OCI-LY7 (cell line): ENCODE data around the gene ANKRD13D. TPM values are rescaled to one million over a fixed set of nuclear protein-coding genes. Genes with fewer than 3 reads are reported as not detected.

Experiments used
- BruUV-seq: library from RNA; stranded (reverse); fragments of 400-500 nt; replicated peaks from 2 replicates; lab custom pipeline; 2021; lab: Mats Ljungman, UMichigan
- CTCF ChIA-PET: fragments of 300-600 bp; sonication (Branson Sonifier 250); formaldehyde crosslinking; loops from one replicate; lab custom pipeline; 2022; ENCODE audit warnings: antibody characterized with exemption; ENCODE audit not compliant: unreplicated experiment; lab: Charles Lee
- POLR2A ChIA-PET: fragments of 300-600 bp; sonication (Branson Sonifier 250); formaldehyde crosslinking; loops from one replicate; lab custom pipeline; 2022; ENCODE audit warnings: antibody characterized with exemption; lab: Charles Lee
- DNase-seq: peaks from one replicate; pipeline ENCODE4 v3.0.0-alpha.2; 2015; ENCODE audit warnings: low spot score
- H2AFZ ChIP-seq: fragments of 200-600 bp; sonication (generic), shearing (Covaris generic); 2 replicates; pipeline ENCODE4 v1.6.1; 2014; ENCODE audit warnings: mild to moderate bottlenecking, antibody characterized with exemption, low read length, moderate library complexity
- H3K27ac ChIP-seq: fragments of 200-600 bp; sonication (generic); 2 replicates; pipeline ENCODE4 v1.5.1; 2014; ENCODE audit warnings: mixed run types, low read depth, mild to moderate bottlenecking, moderate library complexity, low read length, inconsistent platforms; ENCODE audit not compliant: poor library complexity, severe bottlenecking
- H3K36me3 ChIP-seq: fragments of 200-600 bp; sonication (generic); 2 replicates; pipeline ENCODE4 v1.6.1; 2014; ENCODE audit warnings: mild to moderate bottlenecking, antibody characterized with exemption, low read length, moderate library complexity, mixed read lengths; ENCODE audit not compliant: insufficient read depth
- H3K4me1 ChIP-seq: fragments of 200-600 bp; sonication (generic); 2 replicates; pipeline ENCODE4 v1.5.1; 2014; ENCODE audit warnings: mild to moderate bottlenecking, low read length; ENCODE audit not compliant: insufficient read depth, poor library complexity, severe bottlenecking
- H3K4me2 ChIP-seq: fragments of 200-600 bp; sonication (generic); 2 replicates; pipeline ENCODE4 v1.6.1; 2014; ENCODE audit warnings: mild to moderate bottlenecking, low read length
- H3K4me3 ChIP-seq: fragments of 200-600 bp; sonication (generic); 2 replicates; pipeline ENCODE4 v1.5.1; 2014; ENCODE audit warnings: mild to moderate bottlenecking, low read depth, low read length; ENCODE audit not compliant: poor library complexity, severe bottlenecking
- H3K79me2 ChIP-seq: fragments of 200-600 bp; sonication (generic); 2 replicates; pipeline ENCODE4 v1.6.1; 2016; ENCODE audit warnings: low read depth, mild to moderate bottlenecking, low read length, moderate library complexity, mixed read lengths; ENCODE audit not compliant: insufficient read depth
- H3K9me2 ChIP-seq: fragments of 200-600 bp; sonication (generic); 2 replicates; pipeline ENCODE4 v1.6.1; 2016; ENCODE audit warnings: mild to moderate bottlenecking, low read length, mixed read lengths; ENCODE audit not compliant: insufficient read depth
- H3K9me3 ChIP-seq: fragments of 200-600 bp; sonication (generic); 2 replicates; pipeline ENCODE4 v1.6.1; 2014; ENCODE audit warnings: mild to moderate bottlenecking, mixed run types, low read length, mixed read lengths
- H4K20me1 ChIP-seq: fragments of 200-600 bp; sonication (generic); 2 replicates; pipeline ENCODE4 v1.6.1; 2014; ENCODE audit warnings: mild to moderate bottlenecking, antibody characterized with exemption, low read length, moderate library complexity, mixed read lengths; ENCODE audit not compliant: insufficient read depth
- CTCF ChIP-seq: fragments of 200-600 bp; sonication (generic); conservative IDR thresholded peaks from 2 replicates; pipeline ENCODE4 v1.5.1; 2014; ENCODE audit warnings: mild to moderate bottlenecking, antibody characterized with exemption, low read length, moderate library complexity, mixed read lengths
- EZH2phosphoT487 ChIP-seq: fragments of 200-600 bp; sonication (generic); IDR thresholded peaks from 2 replicates; pipeline ENCODE4 v1.6.1; 2018; ENCODE audit warnings: low read depth, borderline replicate concordance, mild to moderate bottlenecking, mixed run types, antibody characterized with exemption, low read length, moderate library complexity, mixed read lengths
- intact Hi-C: fragments of 100-400 bp; cut with micrococcal nuclease; formaldehyde crosslinking; loops from one replicate; pipeline ENCODE4 v1.10.0; 2022; ENCODE audit not compliant: unreplicated experiment
- total RNA-seq, 2 experiments: library from RNA; depleted of rRNA in 1 of 2; stranded (reverse); fragments of >200 nt in 1 of 2; shearing (Covaris generic) in 1 of 2; gene quantifications; 2 replicates each; pipeline ENCODE4 v1.2.3, GENCODE V29; 2014 to 2022

ANKRD13D gene
- total RNA-seq, 2 experiments from 2014 or later, result 119 to 136 TPM

GRCh38 chr11:67284811-67285540 is 4.1 kb upstream of the ANKRD13D start:
- no peaks in the 10 kb centered on the region for H4K20me1 ChIP-seq
- ChIA-PET CTCF (no interaction called here), POLR2A (no interaction called here)
- H3K27ac ChIP-seq, result no peak overlapping the region
- H3K4me3 ChIP-seq, result no peak overlapping the region
- H3K4me1 ChIP-seq, result peaks cover 27% of the 10 kb centered on the region
- no TSS peak for BruUV-seq
- H3K36me3 ChIP-seq, result peaks cover 84% of the 10 kb centered on the region
- H3K4me2 ChIP-seq, result no peak overlapping the region
- DNase-seq, result no peak
- intact Hi-C loops, result no loop called here
- no peaks in the 10 kb centered on the region for H3K9me2 ChIP-seq
- no peaks in the 10 kb centered on the region for H3K9me3 ChIP-seq
- H3K79me2 ChIP-seq, result peaks cover 7% of the 10 kb centered on the region; the same call in 1 of the 2 replicates
- no peak overlapping the region for H2AFZ ChIP-seq
- TF ChIP-seq EZH2phosphoT487 (no peak), CTCF (no peak)

GRCh38 chr11:67285541-67286498 is 3.3 kb upstream of the ANKRD13D start:
- Histone ChIP-seq H3K79me2 (peaks cover 14% of the 10 kb centered on the region; the same call in 1 of the 2 replicates), H3K4me3 (no peak overlapping the region), H2AFZ (no peak overlapping the region), H3K9me3 (no peaks in the 10 kb centered on the region), H3K4me2 (no peak overlapping the region), H3K27ac (peak overlapping the region; percentile 94), H3K9me2 (no peaks in the 10 kb centered on the region), H3K4me1 (peaks cover 35% of the 10 kb centered on the region), H3K36me3 (peaks cover 84% of the 10 kb centered on the region), H4K20me1 (no peaks in the 10 kb centered on the region)
- ChIA-PET POLR2A (no interaction called here), CTCF (interaction anchor here (0.6 kb wide), 1 partner anchor 22 kb away, joined by 4 read pairs; no protein-coding TSS in a partner anchor)
- intact Hi-C loops, result no loop called here
- TSS peak; percentile 80 for BruUV-seq
- no peak for TF ChIP-seq EZH2phosphoT487
- no peak for TF ChIP-seq CTCF
- DNase-seq, result no peak
